ENCODE measurements around the gene MID1.

Gene MID1

GRCh38 chrX:10429908-10430307, 190.5 kb downstream of the MID1 start:
- no peak for DNase-seq (ENCODE audit: low spot score)

- DNase-seq (ENCODE audit: low spot score): no peak
Measured at GRCh38 chrX:10427249-10427648, 193.1 kb downstream of the MID1 start.

- DNase-seq (ENCODE audit: low spot score): no peak
Measured at GRCh38 chrX:10423716-10424115, 196.7 kb downstream of the MID1 start.

GRCh38 chrX:10420134-10420533, 200.3 kb downstream of the MID1 start:
- DNase-seq (ENCODE audit: low spot score): no peak

- no peak for DNase-seq (ENCODE audit: low spot score)
Measured at GRCh38 chrX:10416424-10416823, 204.0 kb downstream of the MID1 start.

- no peak for DNase-seq (ENCODE audit: low spot score)
Measured at GRCh38 chrX:10415306-10416001, 204.9 kb downstream of the MID1 start.

- no peak for DNase-seq (ENCODE audit: low spot score)
Measured at GRCh38 chrX:10414862-10415261, 205.5 kb downstream of the MID1 start.

GRCh38 chrX:10414156-10414824, 206.1 kb downstream of the MID1 start:
- no peak for DNase-seq (ENCODE audit: low spot score)

GRCh38 chrX:10404436-10404835, 215.9 kb downstream of the MID1 start:
- no peak for DNase-seq (ENCODE audit: low spot score)

- DNase-seq (ENCODE audit: low spot score): no peak
Measured at GRCh38 chrX:10401239-10401638, 219.1 kb downstream of the MID1 start.

- DNase-seq (ENCODE audit: low spot score): no peak
Measured at GRCh38 chrX:10399043-10399741, 221.2 kb downstream of the MID1 start.

- no peak for DNase-seq (ENCODE audit: low spot score)
Measured at GRCh38 chrX:10398215-10398614, 222.2 kb downstream of the MID1 start.

- DNase-seq (ENCODE audit: low spot score): no peak
Measured at GRCh38 chrX:10397349-10397748, 223.0 kb downstream of the MID1 start.

GRCh38 chrX:10395643-10396042, 224.7 kb downstream of the MID1 start:
- no peak for DNase-seq (ENCODE audit: low spot score)
